ENCODE results near the gene SDF2.

- no peak for TF ChIP-seq POLR2A (IDR thresholded peaks at IDR 0.05)
- no peak for TF ChIP-seq CTCF (IDR thresholded peaks at IDR 0.05)
Measured at GRCh38 chr17:28645576-28645939, 16.1 kb downstream of the SDF2 start.
